ENCODE measurements around the gene DOP1A. TPM values are rescaled to one million over a fixed set of nuclear protein-coding genes. Genes with fewer than 3 reads are reported as not detected.

DOP1A gene
- total and polyA plus RNA-seq, 2 of the 13 experiments (the other 11 are each of a cell fraction or from before 2014, with no cell fraction given) = 5.2 to 16.7 TPM

- TF ChIP-seq ZNF800 (CRISPR knock-in tag; IDR thresholded peaks at IDR 0.05) = 0 out of 2 replicates have a peak, but pooled peaks have one; percentile 66
- TF ChIP-seq PRDM15 (CRISPR knock-in tag; IDR thresholded peaks at IDR 0.05) = no peak
- peak; percentile 78; the same call in 1 of the 2 replicates for TF ChIP-seq ZNF724P (CRISPR knock-in tag; IDR thresholded peaks at IDR 0.05; ENCODE audit: borderline replicate concordance)
- no peak for TF ChIP-seq ZNF33B (CRISPR knock-in tag; IDR thresholded peaks at IDR 0.05)
- TF ChIP-seq ZNF230 (CRISPR knock-in tag; IDR thresholded peaks at IDR 0.05) = peak; percentile 88; the same call in 1 of the 2 replicates
- peak; percentile 97 for TF ChIP-seq ZNF574 (CRISPR knock-in tag; IDR thresholded peaks at IDR 0.05)
- TF ChIP-seq HMGXB3 (CRISPR knock-in tag; IDR thresholded peaks at IDR 0.05; ENCODE audit: borderline replicate concordance) = 0 out of 2 replicates have a peak, but pooled peaks have one; percentile 68
- TF ChIP-seq MXD4 (CRISPR knock-in tag; IDR thresholded peaks at IDR 0.05) = peak; percentile 89
- TF ChIP-seq ZNF746 (CRISPR knock-in tag; IDR thresholded peaks at IDR 0.05) = 0 out of 2 replicates have a peak, but pooled peaks have one; percentile 26
- 0 out of 2 replicates have a peak, but pooled peaks have one; percentile 43 for TF ChIP-seq SNAPC5 (CRISPR knock-in tag; IDR thresholded peaks at IDR 0.05; ENCODE audit: borderline replicate concordance)
- no peak for TF ChIP-seq MED13 (CRISPR knock-in tag; IDR thresholded peaks at IDR 0.05)
- peak; percentile 84 for TF ChIP-seq GATAD1 (CRISPR knock-in tag; IDR thresholded peaks at IDR 0.05)
- TF ChIP-seq DRAP1 (CRISPR knock-in tag; IDR thresholded peaks at IDR 0.05) = peak; percentile 70; the same call in 1 of the 2 replicates
- TF ChIP-seq POLR2AphosphoS5 (IDR thresholded peaks at IDR 0.05; ENCODE audit: low read depth, low read length) = peak; percentile 92
- no peak for TF ChIP-seq CCAR2 (optimal IDR thresholded peaks at IDR 0.05; ENCODE audit: low read depth, low read length)
Observed at GRCh38 chr6:83065511-83066192, 1.8 kb upstream of the DOP1A start, which contains the start of gene UBE3D (continued).
